GM19328 (cell line): ENCODE data around the gene ESRRA.
A peak's percentile ranks its signal among the peaks of the same experiment; 100 is the strongest.

ENCODE experiments used
- ATAC-seq: cut with Tn5 transposase; IDR thresholded peaks from one replicate; pipeline ENCODE4 v1.9.1; 2021; ENCODE audit warnings: mild to moderate bottlenecking, moderate library complexity; ENCODE audit not compliant: unreplicated experiment

ESRRA gene

GRCh38 chr11:64305075-64305690 lies at the start of gene ESRRA:
TSS of gene ESRRA (plus strand) at chr11:64305524. CDS start at chr11:64307180, 1,656 bp downstream.
- peak; percentile 59 for ATAC-seq

GRCh38 chr11:64256300-64256699 lies 49.0 kb upstream of the ESRRA start:
- no peak for ATAC-seq

DNA sequence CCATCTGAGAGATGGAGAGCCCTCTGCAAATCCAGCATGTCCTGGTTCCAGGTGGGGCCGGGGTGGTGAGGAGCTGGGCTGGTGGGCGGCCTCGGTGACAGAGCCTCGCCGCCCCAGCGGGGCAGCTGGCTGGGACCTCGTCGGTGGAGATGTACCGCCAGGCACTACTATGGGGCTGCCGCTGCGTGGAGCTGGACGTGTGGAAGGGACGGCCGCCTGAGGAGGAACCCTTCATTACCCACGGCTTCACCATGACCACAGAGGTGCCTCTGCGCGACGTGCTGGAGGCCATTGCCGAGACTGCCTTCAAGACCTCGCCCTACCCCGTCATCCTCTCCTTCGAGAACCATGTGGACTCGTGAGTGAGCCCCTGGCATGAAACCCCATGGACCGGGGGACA lies 47.0 kb upstream of the ESRRA start:
- ATAC-seq, result no peak

- ATAC-seq, result no peak
Measured at GRCh38 chr11:64258946-64259532, 46.3 kb upstream of the ESRRA start.

DNA sequence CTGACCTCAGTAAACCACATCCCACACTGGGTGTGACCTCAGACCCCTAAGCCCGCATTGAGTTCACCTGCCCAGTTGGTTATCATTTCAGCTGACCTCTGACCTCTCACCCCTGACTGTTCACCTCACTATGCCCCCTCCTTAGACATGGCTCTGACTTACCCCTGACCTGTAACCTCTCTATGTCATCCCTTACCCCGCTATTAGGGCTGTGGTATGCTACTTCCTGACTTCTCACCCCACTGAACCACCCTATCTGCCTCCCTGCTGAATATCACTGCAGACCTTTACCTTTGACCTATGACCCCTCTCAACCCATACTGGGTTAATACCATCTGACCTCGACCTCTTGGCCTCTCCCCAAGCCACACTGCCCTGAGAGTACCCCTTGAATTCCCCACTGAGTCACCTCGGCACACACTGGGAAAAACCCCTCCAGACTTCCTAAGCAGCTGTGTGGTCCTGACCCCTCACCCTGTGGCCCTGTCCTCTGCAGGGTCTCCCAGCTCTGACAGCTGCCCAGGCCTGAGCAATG lies 45.7 kb upstream of the ESRRA start:
- ATAC-seq, result no peak

DNA sequence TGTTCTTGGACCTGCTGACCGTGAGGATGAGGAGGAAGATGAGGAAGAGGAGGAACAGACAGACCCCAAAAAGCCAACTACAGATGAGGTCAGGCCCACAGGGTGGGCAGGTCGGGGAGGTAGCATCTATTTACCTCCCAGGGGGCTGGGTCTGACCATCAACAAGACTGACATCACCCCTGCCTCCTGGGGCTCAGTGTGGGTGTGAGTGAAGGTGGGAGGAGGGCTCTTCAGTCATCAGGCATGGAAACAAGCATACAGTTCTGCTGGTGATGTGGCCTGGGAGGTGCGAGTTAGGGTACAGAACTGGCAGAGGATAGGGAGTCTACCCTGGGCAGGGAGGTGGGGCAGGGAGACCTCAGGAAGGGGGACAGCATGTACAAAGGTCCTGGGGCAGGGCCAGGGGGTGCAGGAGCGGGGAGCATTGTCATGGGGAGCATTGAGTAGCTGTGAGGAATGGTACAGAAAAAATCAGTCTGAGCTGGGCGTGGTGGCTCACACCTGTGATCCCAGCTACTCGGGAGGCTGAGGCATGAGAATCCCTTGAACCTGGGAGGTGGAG lies 45.1 kb upstream of the ESRRA start:
- ATAC-seq, result no peak

GRCh38 chr11:64261556-64262080 lies 43.7 kb upstream of the ESRRA start:
- ATAC-seq, result no peak

DNA sequence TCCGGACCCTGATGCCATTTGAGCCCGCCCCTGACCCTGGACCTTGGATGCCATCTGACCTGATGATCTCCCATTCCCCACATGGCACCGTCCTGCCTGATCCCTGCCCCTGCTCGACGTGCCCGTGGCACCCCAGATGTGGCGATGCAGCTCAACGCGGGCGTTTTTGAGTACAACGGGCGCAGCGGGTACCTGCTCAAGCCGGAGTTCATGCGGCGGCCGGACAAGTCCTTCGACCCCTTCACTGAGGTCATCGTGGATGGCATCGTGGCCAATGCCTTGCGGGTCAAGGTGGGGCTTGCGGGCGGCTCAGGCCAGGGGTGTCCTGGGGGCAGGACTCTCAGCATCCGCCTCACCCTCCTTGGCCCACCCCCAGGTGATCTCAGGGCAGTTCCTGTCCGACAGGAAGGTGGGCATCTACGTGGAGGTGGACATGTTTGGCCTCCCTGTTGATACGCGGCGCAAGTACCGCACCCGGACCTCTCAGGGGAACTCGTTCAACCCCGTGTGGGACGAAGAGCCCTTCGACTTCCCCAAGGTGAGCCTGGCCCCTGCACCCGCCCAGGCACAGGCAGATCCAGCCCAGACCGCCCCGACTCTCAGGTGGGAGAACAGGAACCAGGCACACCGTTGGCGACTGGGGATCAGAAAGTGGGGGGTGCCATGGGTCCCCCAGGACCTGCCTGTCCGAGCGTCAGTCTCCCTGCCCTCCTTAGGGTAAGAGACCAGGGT lies 42.9 kb upstream of the ESRRA start:
- no peak for ATAC-seq

GRCh38 chr11:64263021-64263946 lies 42.0 kb upstream of the ESRRA start:
- ATAC-seq, result no peak

- ATAC-seq, result no peak
Measured at GRCh38 chr11:64263947-64264317, 41.4 kb upstream of the ESRRA start.

GRCh38 chr11:64264371-64264852 lies 40.9 kb upstream of the ESRRA start:
- no peak for ATAC-seq

- no peak for ATAC-seq
Measured at GRCh38 chr11:64265176-64266160, 39.9 kb upstream of the ESRRA start.

GRCh38 chr11:64266339-64266738 lies 39.0 kb upstream of the ESRRA start:
- ATAC-seq, result no peak

- no peak for ATAC-seq
Measured at GRCh38 chr11:64267207-64267945, 37.9 kb upstream of the ESRRA start.

GRCh38 chr11:64268025-64268892 lies 37.1 kb upstream of the ESRRA start:
- no peak for ATAC-seq

- no peak for ATAC-seq
Measured at GRCh38 chr11:64268893-64269539, 36.3 kb upstream of the ESRRA start.
